GM18861 (cell line): ENCODE results near the gene DNAH9.

Experiments
- ATAC-seq: cut with Tn5 transposase; IDR thresholded peaks from one replicate; pipeline ENCODE4 v1.9.1; 2021; ENCODE audit not compliant: unreplicated experiment

Gene DNAH9

GRCh38 chr17:11608396-11608795, 10.1 kb downstream of the DNAH9 start:
- ATAC-seq, result no peak

GRCh38 chr17:11610999-11611566, 12.8 kb downstream of the DNAH9 start:
- ATAC-seq, result no peak

- no peak for ATAC-seq
Observed at GRCh38 chr17:11612956-11613355, 14.7 kb downstream of the DNAH9 start.

GRCh38 chr17:11618861-11619566, 20.7 kb downstream of the DNAH9 start:
- no peak for ATAC-seq

- no peak for ATAC-seq
Observed at GRCh38 chr17:11622492-11622891, 24.2 kb downstream of the DNAH9 start.

- no peak for ATAC-seq
Observed at GRCh38 chr17:11624976-11625375, 26.7 kb downstream of the DNAH9 start.

- ATAC-seq, result no peak
Observed at GRCh38 chr17:11625878-11626277, 27.6 kb downstream of the DNAH9 start.

GRCh38 chr17:11627301-11627940, 29.2 kb downstream of the DNAH9 start:
- ATAC-seq, result no peak

- no peak for ATAC-seq
Observed at GRCh38 chr17:11628374-11628773, 30.1 kb downstream of the DNAH9 start.

GRCh38 chr17:11628831-11629230, 30.6 kb downstream of the DNAH9 start:
- no peak for ATAC-seq

- no peak for ATAC-seq
Observed at GRCh38 chr17:11636771-11637170, 38.5 kb downstream of the DNAH9 start.

- ATAC-seq, result no peak
Observed at GRCh38 chr17:11637796-11638195, 39.5 kb downstream of the DNAH9 start.

GRCh38 chr17:11638700-11639265, 40.5 kb downstream of the DNAH9 start:
- no peak for ATAC-seq

GRCh38 chr17:11639736-11640462, 41.6 kb downstream of the DNAH9 start:
- ATAC-seq, result no peak

GRCh38 chr17:11640463-11640814, 42.2 kb downstream of the DNAH9 start:
- ATAC-seq, result no peak

GRCh38 chr17:11641521-11642275, 43.4 kb downstream of the DNAH9 start:
- no peak for ATAC-seq

- ATAC-seq, result no peak
Observed at GRCh38 chr17:11642655-11643054, 44.4 kb downstream of the DNAH9 start.

GRCh38 chr17:11643851-11644250, 45.6 kb downstream of the DNAH9 start:
- ATAC-seq, result no peak

- no peak for ATAC-seq
Observed at GRCh38 chr17:11644265-11645212, 46.3 kb downstream of the DNAH9 start.

- no peak for ATAC-seq
Observed at GRCh38 chr17:11645426-11645825, 47.2 kb downstream of the DNAH9 start.
